HCT116 (cell line): Measurements from ENCODE around the gene COBL. TPM values are rescaled to one million over a fixed set of nuclear protein-coding genes. Genes with fewer than 3 reads are reported as not detected.

Experiments
- ATAC-seq: fragments of 200-7000 bp; cut with Tn5 transposase; 2 replicates; pipeline ENCODE4 v1.9.1; 2020; ENCODE audit warnings: mild to moderate bottlenecking, moderate library complexity
- BruUV-seq: library from RNA; stranded (reverse); fragments of 400-500 nt; replicated peaks from 2 replicates; lab custom pipeline; 2021; lab: Mats Ljungman, UMichigan
- CTCF ChIA-PET: fragments of 300-600 bp; sonication (Branson Sonifier 250); formaldehyde crosslinking; loops from one replicate; lab custom pipeline; 2021; ENCODE audit warnings: antibody characterized with exemption; lab: Charles Lee
- POLR2A ChIA-PET: fragments of 300-600, 350-600 bp; sonication (Branson Sonifier 250); formaldehyde crosslinking; loops from one replicate; lab custom pipeline; 2021; ENCODE audit warnings: antibody characterized with exemption; lab: Charles Lee
- RAD21 ChIA-PET, 2 experiments: fragments of 300-600 bp; sonication (Branson Sonifier 250); formaldehyde crosslinking; loops; one replicate each; lab custom pipeline; 2023; ENCODE audit warnings: low total read pairs in 2 of 2; ENCODE audit not compliant: uncharacterized antibody in 2 of 2, unreplicated experiment in 2 of 2, low non-redundant PET in 1 of 2; lab: Charles Lee
- DNase-seq: peaks from one replicate; pipeline ENCODE4 v3.0.0-alpha.2; 2010; ENCODE audit warnings: low read depth, low spot score
- H2AFZ ChIP-seq: fragments of 200-600 bp; shearing (Covaris generic), sonication (generic); 2 replicates; pipeline ENCODE4 v1.6.1; 2017; ENCODE audit warnings: low read depth, mixed run types, mixed read lengths, antibody characterized with exemption, low read length; ENCODE audit not compliant: poor library complexity, severe bottlenecking
- H3K27ac ChIP-seq: 2 replicates; pipeline ENCODE4 v1.5.1; 2012; ENCODE audit warnings: low read depth, low read length
- H3K27me3 ChIP-seq: fragments of 200-600 bp; sonication (generic); 2 replicates; pipeline ENCODE4 v1.6.1; 2016; ENCODE audit warnings: mixed run types, low read length, mixed read lengths; ENCODE audit not compliant: insufficient read depth
- H3K36me3 ChIP-seq, 2 experiments: fragments of 200-500 bp in 1 of 2; fragments of 200-600 bp in 1 of 2; sonication (Bioruptor generic) in 1 of 2; sonication (generic) in 1 of 2; 2 replicates each; pipeline versions ENCODE4 v1.5.1 to v1.6.1; 2014 to 2016; ENCODE audit warnings: low read length in 2 of 2, inconsistent platforms in 1 of 2, mixed read lengths in 1 of 2, mixed run types in 1 of 2; ENCODE audit not compliant: insufficient read depth in 2 of 2, control insufficient read depth in 1 of 2
- H3K4me1 ChIP-seq, 2 experiments: fragments of 200-600 bp in 1 of 2; sonication (generic) in 1 of 2; 2 replicates each; pipeline versions ENCODE4 v1.5.1 to v1.6.1; 2012 to 2017; ENCODE audit warnings: low read length in 2 of 2, inconsistent platforms in 1 of 2, mild to moderate bottlenecking in 1 of 2, mixed read lengths in 1 of 2, mixed run types in 1 of 2, moderate library complexity in 1 of 2; ENCODE audit not compliant: insufficient read depth in 2 of 2, control insufficient read depth in 1 of 2
- H3K4me2 ChIP-seq: fragments of 200-600 bp; sonication (generic); 2 replicates; pipeline ENCODE4 v1.6.1; 2017; ENCODE audit warnings: mixed run types, low read length, mixed read lengths
- H3K4me3 ChIP-seq, 2 experiments: fragments of 200-600 bp in 1 of 2; sonication (generic) in 1 of 2; replicated peaks in 1 of 2; 2 replicates each; pipeline ENCODE4 v1.5.1; 2011 to 2016; ENCODE audit warnings: low read length in 2 of 2, control low read depth in 1 of 2, low read depth in 1 of 2, mild to moderate bottlenecking in 1 of 2, mixed read lengths in 1 of 2, mixed run types in 1 of 2
- H3K79me2 ChIP-seq: fragments of 200-600 bp; sonication (generic); 2 replicates; pipeline ENCODE4 v1.6.1; 2017; ENCODE audit warnings: mild to moderate bottlenecking, mixed run types, low read length, moderate library complexity, mixed read lengths; ENCODE audit not compliant: insufficient read depth
- H3K9ac ChIP-seq: fragments of 200-600 bp; sonication (generic); 2 replicates; pipeline ENCODE4 v1.6.1; 2016; ENCODE audit warnings: low read length, mixed read lengths
- H3K9me2 ChIP-seq: fragments of 200-600 bp; sonication (generic), shearing (Covaris generic); 2 replicates; pipeline ENCODE4 v1.6.1; 2017; ENCODE audit warnings: mixed run types, mild to moderate bottlenecking, moderate library complexity; ENCODE audit not compliant: insufficient read depth
- H3K9me3 ChIP-seq, 2 experiments: fragments of 200-500 bp in 1 of 2; fragments of 200-600 bp in 1 of 2; sonication (Bioruptor generic) in 1 of 2; sonication (generic) in 1 of 2; 2 replicates each; pipeline ENCODE4 v1.6.1; 2014 to 2017; ENCODE audit warnings: low read length in 2 of 2, mixed read lengths in 2 of 2, inconsistent platforms in 1 of 2, low read depth in 1 of 2, mild to moderate bottlenecking in 1 of 2, mixed run types in 1 of 2, moderate library complexity in 1 of 2; ENCODE audit not compliant: control insufficient read depth in 1 of 2, insufficient read depth in 1 of 2
- H4K20me1 ChIP-seq: fragments of 200-600 bp; sonication (generic), shearing (Covaris generic); 2 replicates; pipeline ENCODE4 v1.6.1; 2017; ENCODE audit warnings: mixed run types, mild to moderate bottlenecking, moderate library complexity; ENCODE audit not compliant: insufficient read depth
- ATF3 ChIP-seq: IDR thresholded peaks from 2 replicates; pipeline ENCODE4 v1.6.1; 2012
- ELF1 ChIP-seq: IDR thresholded peaks from 2 replicates; pipeline ENCODE4 v1.6.1; 2012; ENCODE audit warnings: low read depth, borderline replicate concordance
- EZH2 ChIP-seq: fragments of 200-600 bp; sonication (generic); IDR thresholded peaks from 2 replicates; pipeline ENCODE4 v1.6.1; 2017; ENCODE audit warnings: antibody characterized with exemption, mixed run types
- MAX ChIP-seq: IDR thresholded peaks from 2 replicates; pipeline ENCODE4 v1.6.1; 2012
- POLR2A ChIP-seq: IDR thresholded peaks from 2 replicates; pipeline ENCODE4 v1.7.0; 2011; ENCODE audit warnings: borderline replicate concordance; ENCODE audit not compliant: insufficient read depth, insufficient read length; ENCODE audit errors: extremely low read depth
- POLR2AphosphoS5 ChIP-seq: IDR thresholded peaks from 2 replicates; pipeline ENCODE4 v1.6.1; 2011; ENCODE audit warnings: mild to moderate bottlenecking, low read depth, low read length, moderate library complexity
- SIN3A ChIP-seq: IDR thresholded peaks from 2 replicates; pipeline ENCODE4 v1.6.1; 2012; ENCODE audit warnings: low read depth
- SRF ChIP-seq: IDR thresholded peaks from 2 replicates; pipeline ENCODE4 v1.6.1; 2012; ENCODE audit warnings: low read depth
- YY1 ChIP-seq: IDR thresholded peaks from 2 replicates; pipeline ENCODE4 v1.6.1; 2011; ENCODE audit warnings: low read length, low read depth, moderate library complexity, mild to moderate bottlenecking; ENCODE audit not compliant: insufficient replicate concordance; ENCODE audit errors: extremely low read depth
- ZFX ChIP-seq: fragments of 450-650 bp; IDR thresholded peaks from 2 replicates; pipeline ENCODE4 v1.6.1; 2017
- intact Hi-C: fragments of 100-400 bp; cut with micrococcal nuclease; formaldehyde crosslinking; loops from 2 replicates; pipeline ENCODE4 v1.10.0; 2022
- total RNA-seq: library from RNA; stranded (reverse); gene quantifications from one replicate; pipeline ENCODE4 v1.2.1, GENCODE V29; 2021; ENCODE audit not compliant: unreplicated experiment
- TF ChIP-seq, protein P1 (sequence below), 3 experiments: fragments of 200-600 bp in 1 of 3; sonication (generic) in 1 of 3; IDR thresholded peaks in 2 of 3; conservative IDR thresholded peaks in 1 of 3; 2 replicates each; pipeline ENCODE4 v1.5.1; 2012 to 2017; ENCODE audit warnings: low read depth in 2 of 3, low read length in 2 of 3, antibody characterized with exemption in 1 of 3, borderline replicate concordance in 1 of 3, control low read depth in 1 of 3, mild to moderate bottlenecking in 1 of 3, mixed read lengths in 1 of 3, mixed run types in 1 of 3, moderate library complexity in 1 of 3; ENCODE audit not compliant: insufficient read depth in 1 of 3

COBL gene
- total RNA-seq, 1 experiment from 2014 or later = 19.3 TPM

GRCh38 chr7:51135576-51135975, 181.0 kb downstream of the COBL start:
- TF ChIP-seq SIN3A = no peak
- no peak for TF ChIP-seq SRF
- TF ChIP-seq ZFX = no peak
- TF ChIP-seq ELF1 = no peak
- TF ChIP-seq YY1 = no peak
- no peak for TF ChIP-seq POLR2A
- TF ChIP-seq, protein P1, sequence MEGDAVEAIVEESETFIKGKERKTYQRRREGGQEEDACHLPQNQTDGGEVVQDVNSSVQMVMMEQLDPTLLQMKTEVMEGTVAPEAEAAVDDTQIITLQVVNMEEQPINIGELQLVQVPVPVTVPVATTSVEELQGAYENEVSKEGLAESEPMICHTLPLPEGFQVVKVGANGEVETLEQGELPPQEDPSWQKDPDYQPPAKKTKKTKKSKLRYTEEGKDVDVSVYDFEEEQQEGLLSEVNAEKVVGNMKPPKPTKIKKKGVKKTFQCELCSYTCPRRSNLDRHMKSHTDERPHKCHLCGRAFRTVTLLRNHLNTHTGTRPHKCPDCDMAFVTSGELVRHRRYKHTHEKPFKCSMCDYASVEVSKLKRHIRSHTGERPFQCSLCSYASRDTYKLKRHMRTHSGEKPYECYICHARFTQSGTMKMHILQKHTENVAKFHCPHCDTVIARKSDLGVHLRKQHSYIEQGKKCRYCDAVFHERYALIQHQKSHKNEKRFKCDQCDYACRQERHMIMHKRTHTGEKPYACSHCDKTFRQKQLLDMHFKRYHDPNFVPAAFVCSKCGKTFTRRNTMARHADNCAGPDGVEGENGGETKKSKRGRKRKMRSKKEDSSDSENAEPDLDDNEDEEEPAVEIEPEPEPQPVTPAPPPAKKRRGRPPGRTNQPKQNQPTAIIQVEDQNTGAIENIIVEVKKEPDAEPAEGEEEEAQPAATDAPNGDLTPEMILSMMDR (IDR thresholded peaks at IDR 0.05 in 2 of 3, conservative IDR thresholded peaks at IDR 0.05 in 1 of 3; ENCODE audit: borderline replicate concordance in 1 of 3, insufficient read depth in 1 of 3, low read depth in 2 of 3, low read length in 2 of 3) = no peak
- no peak for TF ChIP-seq ATF3
- TF ChIP-seq POLR2AphosphoS5 = no peak
- TF ChIP-seq EZH2 = no peak
- TF ChIP-seq MAX = no peak
- H3K4me3 ChIP-seq = no peak overlapping the region
- no peaks in the 10 kb centered on the region for H4K20me1 ChIP-seq
- ChIA-PET POLR2A (no interaction called here), CTCF (no interaction called here), RAD21 (no interaction called here)
- no peak overlapping the region for H2AFZ ChIP-seq
- no peaks in the 10 kb centered on the region for H3K27me3 ChIP-seq
- H3K27ac ChIP-seq = no peak overlapping the region
- peaks cover 8 to 12% of the 10 kb centered on the region in 2 experiments for H3K4me1 ChIP-seq
- intact Hi-C loops = no loop called here
- no TSS peak for BruUV-seq
- no peak overlapping the region for H3K4me2 ChIP-seq
- ATAC-seq (no peak), DNase-seq (no peak)
- H3K36me3 ChIP-seq = no peaks in the 10 kb centered on the region
- H3K9me3 ChIP-seq = no peaks in the 10 kb centered on the region; a peak in 1 of 4 replicates
- H3K79me2 ChIP-seq = no peaks in the 10 kb centered on the region
- no peaks in the 10 kb centered on the region for H3K9me2 ChIP-seq
- H3K9ac ChIP-seq = no peak overlapping the region
